Fibroblast of lung (primary cell): ENCODE measurements around the gene APBB1.

Experiments used
- EZH2 ChIP-seq: IDR thresholded peaks from 2 replicates; pipeline ENCODE4 v1.5.1; 2012; ENCODE audit warnings: low read length, control low read depth, mild to moderate bottlenecking; ENCODE audit errors: missing control alignments
- TF ChIP-seq, protein P1 (sequence below), 2 donors: IDR thresholded peaks in 1 of 2; conservative IDR thresholded peaks in 1 of 2; 1 replicate in 1 of 2; 2 replicates in 1 of 2; pipeline ENCODE4 v1.5.1; 2011 to 2012; ENCODE audit warnings: low read length in 2 of 2, control low read depth in 1 of 2, inconsistent platforms in 1 of 2, low read depth in 1 of 2, mild to moderate bottlenecking in 1 of 2

- TF ChIP-seq, protein P1, sequence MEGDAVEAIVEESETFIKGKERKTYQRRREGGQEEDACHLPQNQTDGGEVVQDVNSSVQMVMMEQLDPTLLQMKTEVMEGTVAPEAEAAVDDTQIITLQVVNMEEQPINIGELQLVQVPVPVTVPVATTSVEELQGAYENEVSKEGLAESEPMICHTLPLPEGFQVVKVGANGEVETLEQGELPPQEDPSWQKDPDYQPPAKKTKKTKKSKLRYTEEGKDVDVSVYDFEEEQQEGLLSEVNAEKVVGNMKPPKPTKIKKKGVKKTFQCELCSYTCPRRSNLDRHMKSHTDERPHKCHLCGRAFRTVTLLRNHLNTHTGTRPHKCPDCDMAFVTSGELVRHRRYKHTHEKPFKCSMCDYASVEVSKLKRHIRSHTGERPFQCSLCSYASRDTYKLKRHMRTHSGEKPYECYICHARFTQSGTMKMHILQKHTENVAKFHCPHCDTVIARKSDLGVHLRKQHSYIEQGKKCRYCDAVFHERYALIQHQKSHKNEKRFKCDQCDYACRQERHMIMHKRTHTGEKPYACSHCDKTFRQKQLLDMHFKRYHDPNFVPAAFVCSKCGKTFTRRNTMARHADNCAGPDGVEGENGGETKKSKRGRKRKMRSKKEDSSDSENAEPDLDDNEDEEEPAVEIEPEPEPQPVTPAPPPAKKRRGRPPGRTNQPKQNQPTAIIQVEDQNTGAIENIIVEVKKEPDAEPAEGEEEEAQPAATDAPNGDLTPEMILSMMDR (conservative IDR thresholded peaks at IDR 0.05 in 1 of 2, IDR thresholded peaks at IDR 0.05 in 1 of 2; ENCODE audit: low read depth in 1 of 2, low read length in 2 of 2) = no peak
- TF ChIP-seq EZH2 = no peak
Observed at GRCh38 chr11:6448574-6448973, 29.7 kb upstream of the APBB1 start.
